Activated CD8-positive, alpha-beta memory T cell treated with anti-CD3 and anti-CD28 coated beads, Interleukin-2, amount 50 U/mL, for 24 hours (primary cell): ENCODE results near the gene GFOD2.

Experiments
- DNase-seq: peaks from one replicate; pipeline ENCODE4 v3.0.0-alpha.2; 2020; ENCODE audit errors: extremely low read depth

The GFOD2 gene

DNA sequence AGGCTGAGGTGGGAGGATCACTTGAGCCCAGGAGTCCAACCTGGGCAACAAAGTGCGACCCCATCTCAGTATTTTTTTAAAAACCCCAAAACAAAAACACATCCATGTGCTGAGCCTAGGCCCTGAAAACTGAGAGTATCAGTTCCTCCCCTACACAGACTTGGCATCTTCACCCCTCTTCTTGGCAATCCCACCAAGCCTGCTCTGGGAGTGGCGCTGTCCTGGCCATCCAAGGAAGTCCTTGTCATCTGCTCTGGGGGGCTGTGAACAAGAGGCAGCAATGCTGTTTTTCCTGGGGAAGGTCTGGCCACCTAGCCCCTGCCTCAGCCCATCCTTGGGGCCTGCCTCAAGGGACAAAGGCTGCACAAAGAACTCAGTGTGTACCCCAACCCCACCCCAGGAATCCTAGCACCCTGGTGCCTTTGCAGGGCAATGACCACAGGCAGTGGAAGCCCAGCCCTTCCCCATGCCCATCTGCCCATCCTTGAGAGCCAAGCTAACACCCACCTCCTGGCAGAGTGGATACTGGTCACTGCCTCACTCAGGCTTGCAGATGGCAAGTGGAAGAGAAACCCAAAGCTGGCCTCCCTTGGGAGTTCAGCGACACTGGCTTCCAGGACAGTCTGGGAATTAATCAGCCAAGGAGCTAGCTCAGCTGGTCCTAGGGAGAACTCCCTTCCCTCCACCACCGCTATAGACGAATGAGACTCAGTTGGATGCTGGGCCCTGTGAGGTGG lies 14.8 kb upstream of the GFOD2 start:
- no peak for DNase-seq

- no peak for DNase-seq
Measured at GRCh38 chr16:67731753-67732095, 12.6 kb upstream of the GFOD2 start.

- DNase-seq: no peak
Measured at GRCh38 chr16:67731071-67731752, 12.1 kb upstream of the GFOD2 start.

DNA sequence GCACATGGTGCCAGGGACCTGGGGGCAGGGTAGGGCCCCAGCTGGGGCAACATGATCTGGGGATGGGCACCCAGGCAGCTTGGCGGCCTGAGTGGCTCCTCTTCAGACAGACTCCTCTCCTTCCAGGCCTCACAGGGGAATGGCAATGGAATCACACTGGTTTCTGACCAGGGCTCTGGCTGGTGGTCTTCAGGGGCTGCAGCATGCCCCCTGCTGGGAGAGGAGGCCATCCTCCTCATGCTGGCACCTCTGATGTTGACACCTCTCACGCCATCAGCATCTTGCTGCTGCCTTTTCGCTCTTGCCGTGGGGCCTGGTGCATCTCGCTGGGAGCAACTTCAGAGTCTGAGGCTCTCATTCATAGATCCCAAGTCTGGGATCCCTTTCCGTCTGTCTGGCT lies 11.2 kb upstream of the GFOD2 start:
- DNase-seq: no peak

DNA sequence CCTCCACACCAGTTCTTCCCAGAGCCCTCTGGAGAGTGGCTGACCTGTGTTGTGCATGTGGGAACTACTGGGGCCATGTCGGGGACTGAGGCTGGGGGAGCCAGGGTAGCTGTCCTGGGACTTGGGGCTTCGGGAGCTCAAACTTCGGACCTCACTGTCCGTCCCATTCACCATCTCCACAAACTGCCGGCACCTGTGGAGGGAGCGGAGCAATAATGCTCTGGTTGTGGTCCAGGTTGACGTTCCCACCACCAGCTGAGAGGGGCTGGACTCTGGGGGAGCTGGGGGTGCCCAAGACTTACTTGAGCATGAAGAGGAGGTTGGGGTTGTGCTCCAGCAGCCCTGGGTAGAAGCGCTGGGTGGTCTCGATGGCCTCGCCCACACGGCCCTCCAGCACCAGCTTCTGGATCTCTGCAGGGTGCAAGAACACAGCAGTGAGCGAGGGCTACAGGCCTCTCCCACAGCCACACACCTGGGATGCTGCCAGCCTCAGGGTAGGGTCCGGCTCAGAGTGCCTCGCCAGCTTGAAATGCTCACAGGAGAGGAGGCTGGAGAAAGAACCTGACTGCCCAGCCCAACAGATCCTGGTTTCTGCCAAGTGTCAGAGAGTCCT lies 10.6 kb upstream of the GFOD2 start:
- DNase-seq: no peak

DNA sequence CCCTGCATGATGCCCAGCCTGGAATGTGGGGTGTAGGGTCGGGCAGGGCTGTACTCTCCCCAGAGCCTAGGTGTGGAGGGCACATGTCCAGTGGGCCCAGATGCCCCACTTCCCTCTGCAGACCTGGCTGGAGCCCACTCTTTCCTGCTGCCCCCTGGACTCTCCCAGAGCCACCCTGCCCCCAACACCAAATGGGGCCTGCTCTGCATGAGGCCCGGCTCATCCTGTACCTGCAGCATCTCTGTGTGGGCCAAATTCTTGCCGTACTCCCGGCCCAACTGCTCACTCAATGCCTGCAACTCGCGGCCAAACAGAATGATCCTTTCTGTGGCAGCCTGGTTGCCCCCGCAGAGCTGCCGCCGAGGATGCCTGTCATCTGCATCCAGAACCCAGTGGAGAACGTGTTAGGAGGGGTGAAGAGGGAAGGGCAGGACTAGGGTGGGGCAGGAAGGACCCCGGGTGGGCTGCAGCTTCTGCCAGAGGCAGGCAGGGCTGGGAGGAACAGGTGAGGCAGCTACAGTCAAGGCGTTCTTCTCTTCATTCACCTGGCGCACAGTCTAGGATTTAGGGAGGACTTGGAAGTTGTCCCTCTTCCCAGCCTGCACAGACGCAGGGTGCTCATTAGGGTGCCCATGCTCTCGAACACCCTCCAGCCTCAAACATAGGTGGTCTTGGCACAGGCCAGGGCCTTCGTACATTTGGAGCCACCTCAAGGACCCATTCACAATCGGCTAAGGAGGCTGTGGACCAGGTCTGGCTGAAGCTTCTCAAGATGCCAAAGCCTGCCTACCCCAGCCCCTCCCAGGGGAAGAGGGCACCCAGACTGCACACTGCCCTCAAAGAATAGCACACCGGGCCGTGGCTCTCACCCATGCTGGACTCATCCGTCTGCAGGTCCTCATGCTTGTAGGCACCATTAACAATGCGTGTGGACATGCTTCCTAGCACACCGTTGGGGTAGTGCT lies 8.7 kb upstream of the GFOD2 start:
- DNase-seq: no peak

DNA sequence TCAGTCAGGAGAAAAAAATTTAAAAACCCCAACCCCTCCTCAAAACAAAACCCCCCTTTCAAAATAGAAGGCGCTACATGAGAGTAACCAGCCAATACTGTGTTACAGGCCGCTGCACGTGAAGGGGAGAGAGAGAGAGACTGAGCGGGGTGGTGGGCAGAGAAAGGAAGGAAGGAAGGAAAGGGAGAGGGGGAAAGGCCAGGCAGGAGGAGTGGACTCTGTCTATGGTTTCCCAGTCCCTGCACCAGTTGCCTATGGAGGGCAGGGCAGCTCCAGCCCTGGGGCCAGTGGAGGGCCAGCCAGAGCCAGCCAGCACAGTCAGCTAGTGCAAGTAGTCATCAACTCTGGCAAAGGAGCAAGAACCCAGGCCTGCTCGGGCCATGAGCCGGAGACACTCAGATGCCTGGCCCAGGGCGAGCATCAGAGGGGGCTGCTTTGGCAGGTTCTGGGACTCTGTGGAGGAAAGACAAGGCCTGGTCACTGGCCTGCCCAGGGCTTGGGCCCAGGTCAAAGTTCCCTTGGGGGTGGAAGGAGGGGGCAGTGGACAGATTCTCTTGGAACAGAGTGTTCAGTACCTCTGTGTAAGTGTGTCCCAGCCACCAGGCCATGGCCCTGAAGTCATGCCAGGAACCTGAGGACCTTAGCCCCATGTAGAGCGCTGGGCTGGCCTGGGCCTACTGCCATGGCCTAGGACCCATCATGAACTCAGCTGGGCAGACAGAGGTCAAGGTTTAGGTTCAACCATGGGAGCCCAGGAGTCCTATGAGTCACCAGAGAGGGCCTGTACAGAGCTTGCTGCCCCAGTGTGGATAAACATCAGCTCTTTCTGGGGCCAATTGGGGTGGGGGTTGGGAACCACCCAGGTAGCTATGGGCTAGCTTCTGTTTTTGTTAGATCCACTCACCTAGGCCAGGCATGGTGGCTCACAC lies 7.3 kb upstream of the GFOD2 start:
- no peak for DNase-seq

GRCh38 chr16:67723911-67724305 lies 4.8 kb upstream of the GFOD2 start:
- no peak for DNase-seq

GRCh38 chr16:67723151-67723910 lies 4.2 kb upstream of the GFOD2 start:
- no peak for DNase-seq

DNA sequence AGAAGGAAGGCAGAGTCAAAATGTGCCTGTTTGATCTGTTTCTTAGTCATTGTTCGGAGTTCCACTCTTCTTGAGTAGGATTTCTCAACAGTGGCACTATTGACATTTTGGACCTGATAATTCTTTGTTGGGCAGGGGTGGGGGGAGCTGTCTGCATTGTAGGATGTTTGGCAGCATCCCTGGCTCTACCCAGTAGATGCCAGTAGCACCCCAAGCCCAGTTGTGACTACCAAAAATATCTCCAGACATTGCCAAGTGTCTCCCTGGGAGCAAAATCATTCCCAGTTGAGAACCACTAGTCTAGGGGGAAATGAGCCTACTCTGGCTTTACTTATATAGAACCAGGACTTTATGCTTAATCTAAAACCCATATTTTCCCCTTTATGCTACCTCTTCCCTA lies 1.1 kb upstream of the GFOD2 start:
- DNase-seq: no peak

DNA sequence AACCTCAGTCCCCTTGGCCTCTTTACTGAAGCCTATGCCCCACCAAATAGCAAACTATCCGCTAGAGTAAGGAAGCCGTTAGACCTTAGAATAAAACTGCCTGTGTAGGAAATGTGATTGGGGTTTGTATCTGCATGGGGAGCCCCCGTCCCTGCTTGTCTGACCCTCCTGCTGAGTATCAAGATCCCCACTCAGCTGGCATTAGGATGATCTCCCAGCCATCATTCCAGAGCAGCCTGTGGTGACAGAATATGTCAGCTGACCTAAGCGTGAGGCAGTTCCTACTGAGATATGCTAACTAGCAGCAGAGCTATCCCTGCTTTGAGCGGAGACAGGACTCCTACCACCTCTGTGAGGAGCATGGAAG lies 645 bp upstream of the GFOD2 start:
- DNase-seq: no peak

GRCh38 chr16:67718668-67719047 lies 458 bp downstream of the GFOD2 start:
- DNase-seq: no peak

GRCh38 chr16:67716097-67716496 lies 3.0 kb downstream of the GFOD2 start:
- DNase-seq: no peak

DNA sequence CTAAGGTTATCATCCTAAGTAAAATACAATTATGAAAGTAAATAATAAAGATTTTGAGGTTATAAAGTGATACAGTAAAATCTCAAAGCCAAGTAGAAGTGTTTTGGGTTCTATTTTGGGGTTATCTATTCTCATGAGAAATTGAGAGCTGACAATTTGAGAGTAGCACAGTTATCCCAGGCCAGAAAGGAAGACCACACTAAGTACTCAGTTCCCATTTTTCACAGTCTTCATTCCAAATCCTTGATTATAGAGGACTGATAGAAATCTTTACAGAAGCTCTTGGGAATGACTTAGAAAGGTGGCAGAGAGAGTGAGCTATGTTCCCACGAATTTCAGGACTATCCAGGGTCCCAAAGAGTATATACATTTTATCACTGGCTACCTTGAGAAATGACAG lies 4.6 kb downstream of the GFOD2 start:
- no peak for DNase-seq

GRCh38 chr16:67713647-67714273 lies 5.4 kb downstream of the GFOD2 start:
- no peak for DNase-seq

DNA sequence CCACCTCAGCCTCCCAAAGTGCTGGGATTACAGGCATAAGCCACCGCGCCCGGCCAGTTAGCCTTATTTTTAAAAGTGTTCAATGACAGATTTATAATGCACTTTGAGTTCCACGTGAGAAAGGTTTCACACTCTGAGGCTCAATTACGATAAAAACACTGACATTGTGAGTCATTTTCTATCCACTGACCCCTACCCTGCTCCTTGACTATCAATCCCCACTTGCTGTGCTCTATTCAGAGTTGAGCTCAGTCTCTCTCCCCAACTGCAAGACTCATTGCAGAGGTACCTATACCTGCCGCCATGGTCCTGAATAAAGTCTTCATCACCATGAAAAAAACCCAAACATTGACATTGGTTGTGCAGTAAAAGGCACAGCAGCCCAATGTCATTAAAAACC lies 8.5 kb downstream of the GFOD2 start:
- no peak for DNase-seq

- no peak for DNase-seq
Measured at GRCh38 chr16:67709050-67709449, 10.1 kb downstream of the GFOD2 start.

DNA sequence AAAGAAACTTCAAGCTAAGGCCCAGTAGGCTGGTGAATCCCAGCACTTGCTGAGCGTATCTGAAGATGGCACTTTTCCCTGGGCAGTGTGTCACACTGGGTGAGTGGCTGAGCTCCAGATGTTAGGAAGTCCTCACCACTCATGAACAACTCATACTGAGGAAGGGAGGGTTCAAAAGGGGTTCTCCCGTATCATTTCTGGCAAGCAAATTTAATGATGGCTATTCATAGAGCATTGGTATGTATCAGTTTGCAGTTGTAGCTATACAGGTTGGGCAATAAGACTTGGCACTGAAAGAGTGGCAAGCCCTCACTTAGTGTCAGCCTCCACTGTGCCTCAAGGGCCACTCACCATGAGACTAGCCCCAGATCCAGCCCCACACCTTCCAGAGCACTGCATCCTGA lies 10.7 kb downstream of the GFOD2 start:
- DNase-seq: no peak

DNA sequence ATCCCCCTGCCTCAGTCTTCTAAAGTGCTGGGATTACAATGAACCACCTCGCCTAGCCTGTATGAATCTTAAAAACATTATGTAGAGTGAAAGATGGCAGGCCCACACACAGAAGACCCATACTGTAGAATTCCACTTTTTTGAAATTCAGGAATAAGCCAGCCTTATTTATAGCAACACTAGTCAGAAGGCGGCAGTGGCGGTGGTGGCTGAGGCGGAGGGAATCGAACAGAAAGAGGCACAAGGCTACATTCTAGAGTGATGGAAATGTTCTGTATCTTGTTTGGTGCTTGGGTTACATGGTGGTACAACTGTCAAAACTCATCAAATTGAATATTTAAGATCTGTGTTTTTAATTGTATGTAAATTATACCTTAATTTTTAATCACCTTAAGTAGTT lies 11.3 kb downstream of the GFOD2 start:
- no peak for DNase-seq

DNA sequence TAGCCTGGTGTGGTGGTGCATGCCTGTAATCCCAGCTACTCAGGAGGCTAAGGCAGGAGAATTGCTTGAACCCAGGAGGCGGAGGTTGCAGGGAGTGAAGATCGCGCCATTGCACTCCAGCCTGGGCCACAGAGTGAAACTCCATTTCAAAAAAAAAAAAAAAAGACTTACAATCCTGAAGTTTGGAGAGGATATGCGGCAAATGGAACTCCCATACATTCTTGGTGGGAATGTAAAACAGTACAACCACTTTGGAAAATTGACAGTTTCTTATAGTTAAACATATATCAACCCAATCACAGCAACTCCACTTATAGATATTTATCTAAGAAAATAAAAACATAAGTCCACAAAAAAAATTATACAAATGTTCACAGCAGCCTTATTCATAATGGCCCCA lies 11.9 kb downstream of the GFOD2 start:
- DNase-seq: no peak
